ENCODE measurements around the gene IL36RN. TPM values are rescaled to one million over a fixed set of nuclear protein-coding genes. Genes with fewer than 3 reads are reported as not detected.

Gene IL36RN
- total and polyA plus RNA-seq, 4 donors = not detected

- no peaks in the 10 kb centered on the region for H3K4me1 ChIP-seq (ENCODE audit: control insufficient read depth in 4 of 4, insufficient read depth in 4 of 4, low read length in 3 of 4)
- WGBS = 82% methylated on average over 3 of the region's 3 CpGs
- no peaks in the 10 kb centered on the region for H3K27me3 ChIP-seq (ENCODE audit: control insufficient read depth in 4 of 4, insufficient read depth in 4 of 4, low read length in 3 of 4)
- TF ChIP-seq ATF3 (IDR thresholded peaks at IDR 0.05) (no peak), NR2F2 (IDR thresholded peaks at IDR 0.05) (no peak), FOXA1 (IDR thresholded peaks at IDR 0.05) (no peak), REST (IDR thresholded peaks at IDR 0.05) (no peak), FOXA2 (IDR thresholded peaks at IDR 0.05) (no peak), ZBTB33 (IDR thresholded peaks at IDR 0.05) (no peak), CTCF (IDR thresholded peaks at IDR 0.05; ENCODE audit: low read depth, low read length, missing input control) (no peak)
- H3K9me3 ChIP-seq (ENCODE audit: control insufficient read depth in 4 of 4, low read length in 3 of 4) = peaks cover 0 to 3% (median under 1%) of the 10 kb centered on the region in 4 donors
- H3K27ac ChIP-seq (ENCODE audit: low read depth in 1 of 2, low read length in 2 of 2) = no peak overlapping the region
- DNase-seq (ENCODE audit: low spot score) = no peak
- H3K4me3 ChIP-seq (ENCODE audit: low read depth in 1 of 3, low read length in 3 of 3) = no peak overlapping the region
- no peak overlapping the region for H3K9ac ChIP-seq (ENCODE audit: low read depth in 1 of 2, low read length in 2 of 2)
- no peaks in the 10 kb centered on the region for H3K36me3 ChIP-seq (ENCODE audit: control insufficient read depth in 4 of 4, insufficient read depth in 3 of 4, low read depth in 1 of 4, low read length in 3 of 4)
Measured at GRCh38 chr2:113053666-113054065, 5.3 kb upstream of the IL36RN start.

- H3K27me3 ChIP-seq (ENCODE audit: control insufficient read depth in 4 of 4, insufficient read depth in 4 of 4, low read length in 3 of 4) = no peaks in the 10 kb centered on the region
- H3K9me3 ChIP-seq (ENCODE audit: control insufficient read depth in 4 of 4, low read length in 3 of 4) = peaks cover 0 to 3% (median under 1%) of the 10 kb centered on the region in 4 donors
- no peaks in the 10 kb centered on the region for H3K4me1 ChIP-seq (ENCODE audit: control insufficient read depth in 4 of 4, insufficient read depth in 4 of 4, low read length in 3 of 4)
- H3K27ac ChIP-seq (ENCODE audit: low read depth in 1 of 2, low read length in 2 of 2) = no peak overlapping the region
- no peak for TF ChIP-seq ZBTB33 (IDR thresholded peaks at IDR 0.05)
- no peak for TF ChIP-seq RAD21 (IDR thresholded peaks at IDR 0.05)
- no peak for TF ChIP-seq FOXA1 (IDR thresholded peaks at IDR 0.05)
- no peak for TF ChIP-seq SP1 (IDR thresholded peaks at IDR 0.05)
- no peak for TF ChIP-seq EGR1 (IDR thresholded peaks at IDR 0.05; ENCODE audit: low read depth in 2 of 2)
- no peak for TF ChIP-seq FOXA2 (IDR thresholded peaks at IDR 0.05)
- no peak for TF ChIP-seq TAF1 (conservative IDR thresholded peaks at IDR 0.05)
- TF ChIP-seq REST (IDR thresholded peaks at IDR 0.05) = no peak
- no peak for TF ChIP-seq CTCF (IDR thresholded peaks at IDR 0.05; ENCODE audit: low read depth, low read length, missing input control)
- TF ChIP-seq RXRA (IDR thresholded peaks at IDR 0.05) = no peak
- no peak for TF ChIP-seq YY1 (IDR thresholded peaks at IDR 0.05)
- no peak for TF ChIP-seq HNF4A (conservative IDR thresholded peaks at IDR 0.05)
- no peak for TF ChIP-seq ATF3 (IDR thresholded peaks at IDR 0.05)
- no peaks in the 10 kb centered on the region for H3K36me3 ChIP-seq (ENCODE audit: control insufficient read depth in 4 of 4, insufficient read depth in 3 of 4, low read depth in 1 of 4, low read length in 3 of 4)
- no peak for DNase-seq (ENCODE audit: low spot score)
- no peak overlapping the region for H3K9ac ChIP-seq (ENCODE audit: low read depth in 1 of 2, low read length in 2 of 2)
- no peak overlapping the region for H3K4me3 ChIP-seq (ENCODE audit: low read depth in 1 of 3, low read length in 3 of 3)
Measured at GRCh38 chr2:113054066-113054465, 4.9 kb upstream of the IL36RN start.

Measured in liver (tissue), 9 donors.